ENCODE measurements around the gene AATF.

- TF ChIP-seq POLR2A (IDR thresholded peaks at IDR 0.05; ENCODE audit: extremely low read depth, insufficient read length) (no peak), CTCF (IDR thresholded peaks at IDR 0.05; ENCODE audit: low read depth, low read length) (no peak), MAX (IDR thresholded peaks at IDR 0.05; ENCODE audit: low read depth, low read length) (no peak)
These were observed 115.5 kb downstream of the AATF start for GRCh38 chr17:37064206-37064605.

Measured in NB4 (cell line).